ENCODE results near the gene PLXNB3. TPM values are rescaled to one million over a fixed set of nuclear protein-coding genes. Genes with fewer than 3 reads are reported as not detected.
"Not testable (repeated sequence)": the region's sequence is repeated elsewhere in the genome, so short reads cannot be mapped to it uniquely, and the experiment has no call there.

The PLXNB3 gene
- total and polyA plus RNA-seq, 4 donors = 0.11 to 0.69 (median 0.46) TPM

DNA sequence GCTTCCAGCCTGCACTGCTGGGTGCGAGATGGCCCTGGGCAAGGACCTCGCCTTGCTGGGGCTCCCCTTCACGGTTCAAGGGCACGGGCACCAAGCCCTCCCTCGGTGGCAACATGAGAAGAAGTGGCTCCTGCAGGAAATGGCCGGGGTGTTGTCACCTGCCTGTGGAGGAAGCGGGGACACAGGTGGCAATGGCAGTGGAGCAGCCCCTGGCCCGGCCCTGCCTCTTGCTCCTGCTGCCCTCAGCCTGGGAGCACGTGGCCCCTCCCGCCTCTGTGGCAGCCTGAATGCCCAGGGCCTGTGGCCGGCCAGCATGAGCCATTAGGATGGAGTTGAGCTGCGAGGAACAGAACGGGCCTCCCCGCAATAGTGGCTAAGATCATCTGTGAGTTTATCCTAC is 22.6 kb upstream of the PLXNB3 start:
- TF ChIP-seq, protein P1, sequence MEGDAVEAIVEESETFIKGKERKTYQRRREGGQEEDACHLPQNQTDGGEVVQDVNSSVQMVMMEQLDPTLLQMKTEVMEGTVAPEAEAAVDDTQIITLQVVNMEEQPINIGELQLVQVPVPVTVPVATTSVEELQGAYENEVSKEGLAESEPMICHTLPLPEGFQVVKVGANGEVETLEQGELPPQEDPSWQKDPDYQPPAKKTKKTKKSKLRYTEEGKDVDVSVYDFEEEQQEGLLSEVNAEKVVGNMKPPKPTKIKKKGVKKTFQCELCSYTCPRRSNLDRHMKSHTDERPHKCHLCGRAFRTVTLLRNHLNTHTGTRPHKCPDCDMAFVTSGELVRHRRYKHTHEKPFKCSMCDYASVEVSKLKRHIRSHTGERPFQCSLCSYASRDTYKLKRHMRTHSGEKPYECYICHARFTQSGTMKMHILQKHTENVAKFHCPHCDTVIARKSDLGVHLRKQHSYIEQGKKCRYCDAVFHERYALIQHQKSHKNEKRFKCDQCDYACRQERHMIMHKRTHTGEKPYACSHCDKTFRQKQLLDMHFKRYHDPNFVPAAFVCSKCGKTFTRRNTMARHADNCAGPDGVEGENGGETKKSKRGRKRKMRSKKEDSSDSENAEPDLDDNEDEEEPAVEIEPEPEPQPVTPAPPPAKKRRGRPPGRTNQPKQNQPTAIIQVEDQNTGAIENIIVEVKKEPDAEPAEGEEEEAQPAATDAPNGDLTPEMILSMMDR (IDR thresholded peaks at IDR 0.05; ENCODE audit: low read depth, low read length, missing input control) = no peak
- TF ChIP-seq EGR1 (IDR thresholded peaks at IDR 0.05; ENCODE audit: low read depth in 2 of 2) = no peak
- TF ChIP-seq NR2F2 (IDR thresholded peaks at IDR 0.05) = no peak
- TF ChIP-seq RXRA (IDR thresholded peaks at IDR 0.05) = no peak
- no peak for TF ChIP-seq JUND (IDR thresholded peaks at IDR 0.05)
- TF ChIP-seq, protein P2, sequence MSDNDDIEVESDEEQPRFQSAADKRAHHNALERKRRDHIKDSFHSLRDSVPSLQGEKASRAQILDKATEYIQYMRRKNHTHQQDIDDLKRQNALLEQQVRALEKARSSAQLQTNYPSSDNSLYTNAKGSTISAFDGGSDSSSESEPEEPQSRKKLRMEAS (IDR thresholded peaks at IDR 0.05) = no peak
- no peak for TF ChIP-seq SP1 (IDR thresholded peaks at IDR 0.05)
- H3K9ac ChIP-seq (ENCODE audit: low read depth in 1 of 2, low read length in 2 of 2) = no peak overlapping the region
- H3K4me3 ChIP-seq (ENCODE audit: low read depth in 1 of 3, low read length in 3 of 3) = no peak overlapping the region
- H3K27ac ChIP-seq (ENCODE audit: low read depth in 1 of 2, low read length in 2 of 2) = no peak overlapping the region
- H3K9me3 ChIP-seq (ENCODE audit: control insufficient read depth in 4 of 4, low read length in 3 of 4) = no peaks in the 10 kb centered on the region
- peaks cover 0 to 8% (median 2%) of the 10 kb centered on the region in 4 donors for H3K36me3 ChIP-seq (ENCODE audit: control insufficient read depth in 4 of 4, insufficient read depth in 3 of 4, low read depth in 1 of 4, low read length in 3 of 4)
- WGBS = 95% methylated on average over 14 of the region's 14 CpGs
- H3K4me1 ChIP-seq (ENCODE audit: control insufficient read depth in 4 of 4, insufficient read depth in 4 of 4, low read length in 3 of 4) = no peaks in the 10 kb centered on the region
- DNase-seq (ENCODE audit: low spot score) = no peak
- H3K27me3 ChIP-seq (ENCODE audit: control insufficient read depth in 4 of 4, insufficient read depth in 4 of 4, low read length in 3 of 4) = no peaks in the 10 kb centered on the region

DNA sequence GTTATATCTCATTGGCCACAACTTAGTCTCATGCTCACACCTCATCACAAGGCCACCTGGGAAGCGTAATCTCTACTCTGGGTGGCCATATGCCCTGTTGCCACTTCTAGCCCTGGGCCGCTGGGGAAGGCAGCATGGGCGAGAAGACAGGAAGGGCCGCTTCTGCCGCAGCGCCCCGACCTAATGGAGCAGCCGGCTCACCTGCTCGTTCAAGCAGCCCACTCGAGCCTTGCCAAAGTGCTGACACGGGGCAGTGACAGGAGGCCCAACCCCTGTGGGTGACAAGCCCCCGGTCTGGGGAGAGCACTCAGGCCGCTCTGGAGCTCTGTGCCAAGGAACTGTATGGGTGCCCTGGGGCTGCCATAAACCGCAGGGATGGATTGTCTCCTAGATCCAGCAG is 21.9 kb upstream of the PLXNB3 start:
- not testable (repeated sequence) for H3K36me3 ChIP-seq (ENCODE audit: control insufficient read depth in 4 of 4, insufficient read depth in 3 of 4, low read depth in 1 of 4, low read length in 3 of 4); H3K4me3 ChIP-seq (ENCODE audit: low read depth in 1 of 3, low read length in 3 of 3); H3K27me3 ChIP-seq (ENCODE audit: control insufficient read depth in 4 of 4, insufficient read depth in 4 of 4, low read length in 3 of 4); H3K4me1 ChIP-seq (ENCODE audit: control insufficient read depth in 4 of 4, insufficient read depth in 4 of 4, low read length in 3 of 4); DNase-seq (ENCODE audit: low spot score); H3K9ac ChIP-seq (ENCODE audit: low read depth in 1 of 2, low read length in 2 of 2); H3K9me3 ChIP-seq (ENCODE audit: control insufficient read depth in 4 of 4, low read length in 3 of 4); H3K27ac ChIP-seq (ENCODE audit: low read depth in 1 of 2, low read length in 2 of 2)
- WGBS = 97% methylated on average over 14 of the region's 14 CpGs

DNA sequence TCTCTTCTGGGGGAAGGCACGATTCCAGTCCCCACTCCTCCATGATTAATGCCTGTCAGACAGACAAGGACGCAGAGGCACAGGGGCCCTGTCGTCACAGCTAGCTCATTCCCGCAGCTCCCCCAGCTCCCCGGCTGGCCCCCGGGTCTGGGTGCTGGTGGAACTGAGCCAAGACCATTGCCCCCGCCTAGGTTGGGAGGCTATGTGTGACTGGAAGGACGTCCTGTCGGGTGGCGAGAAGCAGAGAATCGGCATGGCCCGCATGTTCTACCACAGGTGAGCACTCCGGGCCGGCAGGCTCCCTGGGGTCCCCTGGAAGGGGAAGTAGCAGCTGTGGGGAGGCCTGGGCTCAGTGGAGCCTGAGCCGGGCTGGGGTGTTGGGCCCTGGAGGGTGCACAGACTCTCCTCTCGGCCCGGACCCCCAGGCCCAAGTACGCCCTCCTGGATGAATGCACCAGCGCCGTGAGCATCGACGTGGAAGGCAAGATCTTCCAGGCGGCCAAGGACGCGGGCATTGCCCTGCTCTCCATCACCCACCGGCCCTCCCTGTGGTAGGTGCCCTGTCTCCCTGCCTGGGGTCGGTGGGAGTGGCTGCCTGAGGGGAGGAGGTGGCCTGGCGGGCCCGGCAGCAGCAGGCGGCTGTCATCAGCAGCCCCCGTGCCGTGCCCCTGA is 21.1 kb upstream of the PLXNB3 start:
- not testable (repeated sequence) for DNase-seq (ENCODE audit: low spot score); H3K9me3 ChIP-seq (ENCODE audit: control insufficient read depth in 4 of 4, low read length in 3 of 4); H3K9ac ChIP-seq (ENCODE audit: low read depth in 1 of 2, low read length in 2 of 2); H3K4me1 ChIP-seq (ENCODE audit: control insufficient read depth in 4 of 4, insufficient read depth in 4 of 4, low read length in 3 of 4); H3K27me3 ChIP-seq (ENCODE audit: control insufficient read depth in 4 of 4, insufficient read depth in 4 of 4, low read length in 3 of 4); H3K27ac ChIP-seq (ENCODE audit: low read depth in 1 of 2, low read length in 2 of 2); H3K4me3 ChIP-seq (ENCODE audit: low read depth in 1 of 3, low read length in 3 of 3); H3K36me3 ChIP-seq (ENCODE audit: control insufficient read depth in 4 of 4, insufficient read depth in 3 of 4, low read depth in 1 of 4, low read length in 3 of 4)
- WGBS = 82% methylated on average over 30 of the region's 32 CpGs

DNA sequence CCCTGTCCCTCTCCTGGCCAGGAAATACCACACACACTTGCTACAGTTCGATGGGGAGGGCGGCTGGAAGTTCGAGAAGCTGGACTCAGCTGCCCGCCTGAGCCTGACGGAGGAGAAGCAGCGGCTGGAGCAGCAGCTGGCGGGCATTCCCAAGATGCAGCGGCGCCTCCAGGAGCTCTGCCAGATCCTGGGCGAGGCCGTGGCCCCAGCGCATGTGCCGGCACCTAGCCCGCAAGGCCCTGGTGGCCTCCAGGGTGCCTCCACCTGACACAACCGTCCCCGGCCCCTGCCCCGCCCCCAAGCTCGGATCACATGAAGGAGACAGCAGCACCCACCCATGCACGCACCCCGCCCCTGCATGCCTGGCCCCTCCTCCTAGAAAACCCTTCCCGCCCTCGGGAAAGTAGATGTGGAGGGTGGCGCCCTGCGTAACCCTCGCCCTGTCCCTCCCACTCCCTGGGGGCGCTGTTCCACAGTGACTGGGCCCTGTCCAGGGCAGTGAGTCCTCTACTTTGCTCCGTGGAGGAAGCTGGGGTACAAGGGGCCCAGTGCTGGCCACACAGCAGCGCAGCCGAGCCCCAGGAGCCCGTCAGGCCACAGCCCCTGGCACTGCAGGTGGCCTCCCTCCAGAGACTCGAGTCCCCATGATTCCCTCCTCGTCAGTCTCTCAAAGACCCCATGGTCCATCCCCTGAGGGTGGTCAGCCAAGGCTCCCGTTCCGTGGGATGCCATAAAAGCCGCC is 20.4 kb upstream of the PLXNB3 start:
- H3K9ac ChIP-seq (ENCODE audit: low read depth in 1 of 2, low read length in 2 of 2); DNase-seq (ENCODE audit: low spot score); H3K27ac ChIP-seq (ENCODE audit: low read depth in 1 of 2, low read length in 2 of 2); H3K4me1 ChIP-seq (ENCODE audit: control insufficient read depth in 4 of 4, insufficient read depth in 4 of 4, low read length in 3 of 4); H3K27me3 ChIP-seq (ENCODE audit: control insufficient read depth in 4 of 4, insufficient read depth in 4 of 4, low read length in 3 of 4); H3K4me3 ChIP-seq (ENCODE audit: low read depth in 1 of 3, low read length in 3 of 3); H3K36me3 ChIP-seq (ENCODE audit: control insufficient read depth in 4 of 4, insufficient read depth in 3 of 4, low read depth in 1 of 4, low read length in 3 of 4); H3K9me3 ChIP-seq (ENCODE audit: control insufficient read depth in 4 of 4, low read length in 3 of 4): not testable (repeated sequence)
- WGBS = 75% methylated on average over 33 of the region's 35 CpGs
